Mesothelial cell of epicardium (in vitro differentiated cells): Measurements from ENCODE around the gene SEMA3A. TPM values are rescaled to one million over a fixed set of nuclear protein-coding genes. Genes with fewer than 3 reads are reported as not detected.

ENCODE experiments used
- DNase-seq, 2 experiments: peaks; one replicate each; pipeline ENCODE4 v3.0.0; 2021; ENCODE audit warnings: low spot score in 2 of 2; ENCODE audit not compliant: unreplicated experiment in 2 of 2
- H3K27ac Mint-ChIP-seq: 2 replicates; pipeline ENCODE4 v1.8.0; 2021; ENCODE audit warnings: mixed read lengths
- H3K27me3 Mint-ChIP-seq: 2 replicates; pipeline ENCODE4 v1.8.0; 2021; ENCODE audit warnings: low read depth, mixed read lengths
- H3K36me3 Mint-ChIP-seq: 2 replicates; pipeline ENCODE4 v1.8.0; 2021; ENCODE audit warnings: mixed read lengths
- H3K4me1 Mint-ChIP-seq: 2 replicates; pipeline ENCODE4 v1.8.0; 2021; ENCODE audit warnings: mixed read lengths
- H3K4me3 Mint-ChIP-seq: 2 replicates; pipeline ENCODE4 v1.8.0; 2021; ENCODE audit warnings: mild to moderate bottlenecking, moderate library complexity, mixed read lengths
- H3K9me3 Mint-ChIP-seq: 2 replicates; pipeline ENCODE4 v1.8.0; 2021; ENCODE audit warnings: mixed read lengths
- total RNA-seq: library from RNA; stranded (reverse); gene quantifications from 3 replicates; pipeline ENCODE4 v1.2.1, GENCODE V29; 2021
- TF ChIP-seq, protein P1 (sequence below): fragments of 200-600 bp; sonication (generic); IDR thresholded peaks from one replicate; pipeline ENCODE4 v1.5.0; 2021; ENCODE audit warnings: antibody characterized with exemption; ENCODE audit not compliant: unreplicated experiment

The SEMA3A gene
- total RNA-seq, 1 donor from 2014 or later: 44.4 TPM

DNA sequence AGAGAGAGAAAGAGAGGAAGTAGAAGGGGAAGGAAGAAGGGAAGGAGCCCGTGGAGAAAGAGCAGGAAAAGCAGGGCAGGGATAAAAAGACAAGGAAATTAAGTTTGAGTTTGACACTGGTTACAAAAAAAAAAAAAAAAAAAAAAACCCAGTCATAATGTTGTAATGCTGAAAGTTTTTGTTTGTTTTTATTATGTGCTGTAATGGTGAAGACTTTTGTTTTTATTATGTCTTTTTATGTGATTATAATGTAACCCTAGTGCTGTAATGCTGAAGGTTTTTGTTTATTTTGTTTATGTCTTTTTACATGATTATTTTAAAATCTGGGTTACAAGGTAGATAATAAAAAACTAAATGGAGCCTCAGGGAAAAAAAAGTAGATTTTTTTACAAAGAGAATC is 184.8 kb downstream of the SEMA3A start:
- H3K27me3 Mint-ChIP-seq: no peaks in the 10 kb centered on the region
- peaks cover 12% of the 10 kb centered on the region for H3K36me3 Mint-ChIP-seq
- no peak for DNase-seq
- peaks cover 4% of the 10 kb centered on the region for H3K4me1 Mint-ChIP-seq
- H3K4me3 Mint-ChIP-seq: no peak overlapping the region
- H3K9me3 Mint-ChIP-seq: no peaks in the 10 kb centered on the region
- TF ChIP-seq, protein P1, sequence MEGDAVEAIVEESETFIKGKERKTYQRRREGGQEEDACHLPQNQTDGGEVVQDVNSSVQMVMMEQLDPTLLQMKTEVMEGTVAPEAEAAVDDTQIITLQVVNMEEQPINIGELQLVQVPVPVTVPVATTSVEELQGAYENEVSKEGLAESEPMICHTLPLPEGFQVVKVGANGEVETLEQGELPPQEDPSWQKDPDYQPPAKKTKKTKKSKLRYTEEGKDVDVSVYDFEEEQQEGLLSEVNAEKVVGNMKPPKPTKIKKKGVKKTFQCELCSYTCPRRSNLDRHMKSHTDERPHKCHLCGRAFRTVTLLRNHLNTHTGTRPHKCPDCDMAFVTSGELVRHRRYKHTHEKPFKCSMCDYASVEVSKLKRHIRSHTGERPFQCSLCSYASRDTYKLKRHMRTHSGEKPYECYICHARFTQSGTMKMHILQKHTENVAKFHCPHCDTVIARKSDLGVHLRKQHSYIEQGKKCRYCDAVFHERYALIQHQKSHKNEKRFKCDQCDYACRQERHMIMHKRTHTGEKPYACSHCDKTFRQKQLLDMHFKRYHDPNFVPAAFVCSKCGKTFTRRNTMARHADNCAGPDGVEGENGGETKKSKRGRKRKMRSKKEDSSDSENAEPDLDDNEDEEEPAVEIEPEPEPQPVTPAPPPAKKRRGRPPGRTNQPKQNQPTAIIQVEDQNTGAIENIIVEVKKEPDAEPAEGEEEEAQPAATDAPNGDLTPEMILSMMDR: no peak
- H3K27ac Mint-ChIP-seq: peak overlapping the region; percentile 12

DNA sequence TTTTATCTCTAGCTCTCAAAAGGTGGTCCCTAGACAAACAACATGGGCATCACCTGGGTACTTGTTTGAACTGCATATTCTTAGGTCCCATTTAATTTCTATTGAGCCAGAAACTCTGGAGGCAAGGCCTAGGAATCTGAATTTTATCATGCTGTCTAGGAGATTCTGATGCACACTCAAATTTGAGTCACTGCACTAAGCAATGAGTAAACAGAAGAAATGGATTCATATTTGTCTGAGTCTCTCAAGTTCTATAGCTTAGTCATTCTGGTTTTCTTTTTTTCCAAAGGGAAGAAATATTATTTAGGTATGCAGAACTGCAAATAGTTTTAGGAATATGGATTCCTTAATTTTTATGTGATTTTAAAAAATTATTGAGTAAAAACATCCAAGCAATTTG is 185.5 kb downstream of the SEMA3A start:
- Mint-ChIP-seq H3K4me1 (peaks cover 4% of the 10 kb centered on the region), H3K4me3 (no peak overlapping the region), H3K36me3 (peaks cover 13% of the 10 kb centered on the region), H3K27ac (no peak overlapping the region), H3K9me3 (no peaks in the 10 kb centered on the region), H3K27me3 (no peaks in the 10 kb centered on the region)
- TF ChIP-seq, protein P1: no peak
- no peak for DNase-seq

DNA sequence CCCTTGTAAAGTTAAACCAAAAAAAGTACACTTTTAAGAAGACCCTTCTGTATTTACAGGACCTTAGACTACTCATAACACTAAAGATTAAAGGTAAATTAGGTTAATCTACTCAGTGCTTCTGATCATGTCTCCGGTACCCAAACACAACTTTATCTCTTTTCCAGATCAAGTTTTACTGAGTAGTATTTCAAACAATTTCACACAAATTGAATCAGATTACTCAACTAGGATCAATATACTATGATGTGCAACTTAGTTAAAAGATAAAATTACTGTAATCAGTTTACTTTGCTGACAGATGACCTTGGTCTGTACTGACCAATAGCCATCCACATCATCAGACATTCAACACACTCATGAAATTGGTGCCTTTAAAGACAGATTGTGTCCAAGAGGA is 191.4 kb downstream of the SEMA3A start:
- no peak for DNase-seq
- peak overlapping the region; percentile 34 for H3K27ac Mint-ChIP-seq
- peaks cover 9% of the 10 kb centered on the region for H3K36me3 Mint-ChIP-seq
- H3K4me1 Mint-ChIP-seq: peaks cover 26% of the 10 kb centered on the region
- no peaks in the 10 kb centered on the region for H3K27me3 Mint-ChIP-seq
- TF ChIP-seq, protein P1: no peak
- peaks cover 3% of the 10 kb centered on the region for H3K9me3 Mint-ChIP-seq
- H3K4me3 Mint-ChIP-seq: no peak overlapping the region

DNA sequence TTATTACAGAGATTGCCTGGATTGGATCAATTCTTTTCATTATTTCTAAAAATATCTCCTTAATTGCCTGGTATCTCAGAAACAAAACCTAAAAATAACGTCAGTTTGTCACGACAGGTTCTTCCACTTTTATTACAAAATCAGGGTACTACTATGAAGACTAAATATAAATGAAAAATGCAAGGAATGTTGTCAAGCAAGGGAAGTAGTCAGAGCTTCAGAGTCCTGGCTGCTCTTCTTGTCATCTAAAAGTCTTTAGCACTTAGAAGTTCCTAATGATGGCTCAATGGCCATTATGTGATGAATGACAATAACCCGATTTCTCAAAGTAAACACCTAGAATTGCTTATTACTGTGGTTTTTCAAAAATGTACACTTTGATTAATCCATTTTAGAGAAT is 192.2 kb downstream of the SEMA3A start:
- DNase-seq: no peak
- H3K4me1 Mint-ChIP-seq: peaks cover 26% of the 10 kb centered on the region
- peak overlapping the region; percentile 70 for H3K27ac Mint-ChIP-seq
- H3K27me3 Mint-ChIP-seq: no peaks in the 10 kb centered on the region
- no peak overlapping the region for H3K4me3 Mint-ChIP-seq
- TF ChIP-seq, protein P1: no peak
- peaks cover 11% of the 10 kb centered on the region for H3K36me3 Mint-ChIP-seq
- peaks cover 3% of the 10 kb centered on the region for H3K9me3 Mint-ChIP-seq

DNA sequence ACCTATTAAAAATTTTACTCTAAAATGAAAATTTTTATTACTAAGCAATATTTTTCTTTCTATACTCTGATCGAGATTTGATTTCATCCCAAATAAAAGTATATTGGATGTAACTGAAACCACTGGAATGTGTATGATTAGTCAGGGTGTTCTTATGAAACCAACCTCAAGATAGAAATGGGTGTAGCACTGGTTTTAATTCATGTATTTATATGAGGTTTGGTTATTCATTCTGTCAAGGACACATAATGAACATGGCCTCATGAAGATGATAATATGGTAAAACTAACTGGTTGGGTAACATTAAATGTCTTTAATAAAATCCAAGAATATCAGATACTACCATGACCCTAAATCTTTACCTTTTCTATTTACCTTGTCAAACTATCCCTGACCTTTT is 197.7 kb downstream of the SEMA3A start:
- H3K9me3 Mint-ChIP-seq: peaks cover 3% of the 10 kb centered on the region
- H3K36me3 Mint-ChIP-seq: peaks cover 15% of the 10 kb centered on the region
- peaks cover 7% of the 10 kb centered on the region for H3K4me1 Mint-ChIP-seq
- H3K27ac Mint-ChIP-seq: no peak overlapping the region
- H3K4me3 Mint-ChIP-seq: no peak overlapping the region
- DNase-seq: no peak
- H3K27me3 Mint-ChIP-seq: no peaks in the 10 kb centered on the region
- TF ChIP-seq, protein P1: no peak

DNA sequence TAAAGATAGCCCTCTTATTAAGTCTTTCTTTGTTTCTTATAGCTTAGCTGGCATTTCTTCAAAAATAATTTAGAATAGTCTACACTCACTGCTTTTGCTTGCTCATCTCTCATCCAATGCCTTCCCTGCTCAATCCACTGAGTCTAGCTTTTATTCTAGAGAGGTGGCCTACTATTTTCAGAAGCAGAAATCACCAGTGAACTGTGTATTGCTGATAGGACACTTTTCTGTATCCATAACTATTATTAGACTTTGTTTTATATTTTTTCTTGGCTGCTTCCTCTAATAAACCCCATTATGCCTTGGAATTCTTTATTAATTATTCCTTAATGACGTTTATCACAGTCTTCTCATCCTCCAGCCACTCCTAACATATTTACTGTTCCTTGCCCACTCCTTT is 206.8 kb downstream of the SEMA3A start:
- no peaks in the 10 kb centered on the region for H3K27me3 Mint-ChIP-seq
- peaks cover 9% of the 10 kb centered on the region for H3K4me1 Mint-ChIP-seq
- no peak overlapping the region for H3K27ac Mint-ChIP-seq
- no peaks in the 10 kb centered on the region for H3K9me3 Mint-ChIP-seq
- H3K4me3 Mint-ChIP-seq: no peak overlapping the region
- DNase-seq: no peak
- TF ChIP-seq, protein P1: no peak
- peaks cover 7% of the 10 kb centered on the region for H3K36me3 Mint-ChIP-seq
